ENCODE data around the gene TIAL1. TPM values are rescaled to one million over a fixed set of nuclear protein-coding genes. Genes with fewer than 3 reads are reported as not detected.

Gene TIAL1
- total and polyA plus RNA-seq, 4 donors, result 44.0 to 149 (median 65.4) TPM

GRCh38 chr10:119602241-119603095 lies 5.7 kb upstream of the TIAL1 start:
- DNase-seq, result no peak
- Histone ChIP-seq H3K27ac (ENCODE audit: low read depth in 1 of 2, low read length in 1 of 2) (no peak overlapping the region), H3K4me3 (no peak overlapping the region), H3K9ac (ENCODE audit: insufficient read depth in 1 of 2, low read length in 2 of 2) (no peak overlapping the region), H3K9me3 (ENCODE audit: control insufficient read depth in 4 of 4, insufficient read depth in 3 of 4, low read length in 3 of 4) (no peaks in the 10 kb centered on the region), H3K36me3 (ENCODE audit: control insufficient read depth in 4 of 4, insufficient read depth in 4 of 4, low read length in 4 of 4) (no peaks in the 10 kb centered on the region), H3K27me3 (ENCODE audit: control insufficient read depth in 3 of 3, insufficient read depth in 3 of 3, low read length in 2 of 3) (no peaks in the 10 kb centered on the region), H3K4me1 (ENCODE audit: control insufficient read depth in 5 of 5, insufficient read depth in 5 of 5, low read length in 5 of 5) (peaks cover 0 to 5% (median 3%) of the 10 kb centered on the region in 5 donors)
- TF ChIP-seq CTCF (IDR thresholded peaks at IDR 0.05; ENCODE audit: control extremely low read depth, extremely low read depth), result no peak
- 64 to 75% methylated on average over 2 of the region's 2 CpGs for WGBS, 2 donors
- no peak for ATAC-seq (ENCODE audit: insufficient read depth, low FRiP score)

- ATAC-seq (ENCODE audit: insufficient read depth, low FRiP score) (no peak), DNase-seq (no peak)
- WGBS, 2 donors, result 96 to 97% methylated on average over 7 of the region's 7 CpGs
- no peak overlapping the region for H3K27ac ChIP-seq (ENCODE audit: low read depth in 1 of 2, low read length in 1 of 2)
- H3K36me3 ChIP-seq (ENCODE audit: control insufficient read depth in 4 of 4, insufficient read depth in 4 of 4, low read length in 4 of 4), result peaks cover 0 to 7% (median 3%) of the 10 kb centered on the region in 4 donors
- no peaks in the 10 kb centered on the region for H3K9me3 ChIP-seq (ENCODE audit: control insufficient read depth in 4 of 4, insufficient read depth in 3 of 4, low read length in 3 of 4)
- H3K9ac ChIP-seq (ENCODE audit: insufficient read depth in 1 of 2, low read length in 2 of 2), result no peak overlapping the region
- no peak overlapping the region for H3K4me3 ChIP-seq
- no peaks in the 10 kb centered on the region for H3K27me3 ChIP-seq (ENCODE audit: control insufficient read depth in 3 of 3, insufficient read depth in 3 of 3, low read length in 2 of 3)
- peaks cover 7 to 27% (median 12%) of the 10 kb centered on the region in 5 donors for H3K4me1 ChIP-seq (ENCODE audit: control insufficient read depth in 5 of 5, insufficient read depth in 5 of 5, low read length in 5 of 5)
- no peak for TF ChIP-seq CTCF (IDR thresholded peaks at IDR 0.05; ENCODE audit: control extremely low read depth, extremely low read depth)
Measured at GRCh38 chr10:119598397-119598796, 1.6 kb upstream of the TIAL1 start.

GRCh38 chr10:119597405-119598186 lies 832 bp upstream of the TIAL1 start:
- Histone ChIP-seq H3K9me3 (ENCODE audit: control insufficient read depth in 4 of 4, insufficient read depth in 3 of 4, low read length in 3 of 4) (no peaks in the 10 kb centered on the region), H3K4me1 (ENCODE audit: control insufficient read depth in 5 of 5, insufficient read depth in 5 of 5, low read length in 5 of 5) (peaks cover 7 to 35% (median 19%) of the 10 kb centered on the region in 5 donors), H3K27ac (ENCODE audit: low read depth in 1 of 2, low read length in 1 of 2) (peak overlapping the region in 1 of 2 donors; percentile 46), H3K9ac (ENCODE audit: insufficient read depth in 1 of 2, low read length in 2 of 2) (peak overlapping the region in 1 of 2 donors; percentile 26), H3K27me3 (ENCODE audit: control insufficient read depth in 3 of 3, insufficient read depth in 3 of 3, low read length in 2 of 3) (no peaks in the 10 kb centered on the region), H3K36me3 (ENCODE audit: control insufficient read depth in 4 of 4, insufficient read depth in 4 of 4, low read length in 4 of 4) (peaks cover 0 to 9% (median 3%) of the 10 kb centered on the region in 4 donors), H3K4me3 (no peak overlapping the region)
- DNase-seq (no peak), ATAC-seq (ENCODE audit: insufficient read depth, low FRiP score) (no peak)
- WGBS, 2 donors, result 43 to 46% methylated on average over 21 of the region's 21 CpGs
- TF ChIP-seq CTCF (IDR thresholded peaks at IDR 0.05; ENCODE audit: control extremely low read depth, extremely low read depth), result no peak
